Mesothelial cell of epicardium (in vitro differentiated cells): ENCODE results near the gene LHX2. TPM values are rescaled to one million over a fixed set of nuclear protein-coding genes. Genes with fewer than 3 reads are reported as not detected.

Experiments used
- DNase-seq, 2 experiments: peaks; one replicate each; pipeline ENCODE4 v3.0.0; 2021; ENCODE audit warnings: low spot score in 2 of 2; ENCODE audit not compliant: unreplicated experiment in 2 of 2
- H3K27ac Mint-ChIP-seq: 2 replicates; pipeline ENCODE4 v1.8.0; 2021; ENCODE audit warnings: mixed read lengths
- H3K27me3 Mint-ChIP-seq: 2 replicates; pipeline ENCODE4 v1.8.0; 2021; ENCODE audit warnings: low read depth, mixed read lengths
- H3K36me3 Mint-ChIP-seq: 2 replicates; pipeline ENCODE4 v1.8.0; 2021; ENCODE audit warnings: mixed read lengths
- H3K4me1 Mint-ChIP-seq: 2 replicates; pipeline ENCODE4 v1.8.0; 2021; ENCODE audit warnings: mixed read lengths
- H3K4me3 Mint-ChIP-seq: 2 replicates; pipeline ENCODE4 v1.8.0; 2021; ENCODE audit warnings: mild to moderate bottlenecking, moderate library complexity, mixed read lengths
- H3K9me3 Mint-ChIP-seq: 2 replicates; pipeline ENCODE4 v1.8.0; 2021; ENCODE audit warnings: mixed read lengths
- CTCF ChIP-seq: fragments of 200-600 bp; sonication (generic); IDR thresholded peaks from one replicate; pipeline ENCODE4 v1.5.0; 2021; ENCODE audit warnings: antibody characterized with exemption; ENCODE audit not compliant: unreplicated experiment
- total RNA-seq: library from RNA; stranded (reverse); gene quantifications from 3 replicates; pipeline ENCODE4 v1.2.1, GENCODE V29; 2021

Gene LHX2
- total RNA-seq, 1 donor from 2014 or later = not detected

GRCh38 chr9:124033348-124033747 lies 21.8 kb downstream of the LHX2 start:
- H3K4me3 Mint-ChIP-seq = no peak overlapping the region
- H3K4me1 Mint-ChIP-seq = peaks cover 4% of the 10 kb centered on the region
- DNase-seq = no peak
- no peaks in the 10 kb centered on the region for H3K36me3 Mint-ChIP-seq
- H3K27ac Mint-ChIP-seq = no peak overlapping the region
- no peak for TF ChIP-seq CTCF
- H3K9me3 Mint-ChIP-seq = no peaks in the 10 kb centered on the region
- peaks cover 92% of the 10 kb centered on the region for H3K27me3 Mint-ChIP-seq

GRCh38 chr9:124033967-124034366 lies 22.4 kb downstream of the LHX2 start:
- Mint-ChIP-seq H3K27me3 (peaks cover 93% of the 10 kb centered on the region), H3K9me3 (no peaks in the 10 kb centered on the region), H3K27ac (no peak overlapping the region), H3K4me3 (no peak overlapping the region), H3K36me3 (no peaks in the 10 kb centered on the region), H3K4me1 (peaks cover 4% of the 10 kb centered on the region)
- DNase-seq = no peak
- no peak for TF ChIP-seq CTCF

- Mint-ChIP-seq H3K27ac (no peak overlapping the region), H3K9me3 (no peaks in the 10 kb centered on the region), H3K4me1 (peaks cover 4% of the 10 kb centered on the region), H3K4me3 (no peak overlapping the region), H3K36me3 (no peaks in the 10 kb centered on the region), H3K27me3 (peaks cover 94% of the 10 kb centered on the region)
- DNase-seq = no peak
- no peak for TF ChIP-seq CTCF
These were observed 23.6 kb downstream of the LHX2 start for GRCh38 chr9:124035001-124035650.

GRCh38 chr9:124036578-124036977 lies 25.0 kb downstream of the LHX2 start:
- Mint-ChIP-seq H3K36me3 (no peaks in the 10 kb centered on the region), H3K27me3 (peaks cover 95% of the 10 kb centered on the region), H3K4me3 (no peak overlapping the region), H3K27ac (no peak overlapping the region), H3K4me1 (peaks cover 5% of the 10 kb centered on the region), H3K9me3 (no peaks in the 10 kb centered on the region)
- TF ChIP-seq CTCF = no peak
- no peak for DNase-seq

GRCh38 chr9:124037790-124038189 lies 26.2 kb downstream of the LHX2 start:
- Mint-ChIP-seq H3K36me3 (no peaks in the 10 kb centered on the region), H3K4me1 (peaks cover 7% of the 10 kb centered on the region), H3K27ac (no peak overlapping the region), H3K27me3 (peaks cover 93% of the 10 kb centered on the region), H3K9me3 (no peaks in the 10 kb centered on the region), H3K4me3 (no peak overlapping the region)
- DNase-seq = no peak
- TF ChIP-seq CTCF = no peak

GRCh38 chr9:124038239-124038638 lies 26.7 kb downstream of the LHX2 start:
- H3K9me3 Mint-ChIP-seq = no peaks in the 10 kb centered on the region
- H3K36me3 Mint-ChIP-seq = no peaks in the 10 kb centered on the region
- no peak for DNase-seq
- H3K4me3 Mint-ChIP-seq = no peak overlapping the region
- H3K27ac Mint-ChIP-seq = no peak overlapping the region
- TF ChIP-seq CTCF = no peak
- peaks cover 7% of the 10 kb centered on the region for H3K4me1 Mint-ChIP-seq
- peaks cover 92% of the 10 kb centered on the region for H3K27me3 Mint-ChIP-seq
